ENCODE measurements around the gene TCEAL9. TPM values are rescaled to one million over a fixed set of nuclear protein-coding genes. Genes with fewer than 3 reads are reported as not detected.
A peak's percentile ranks its signal among the peaks of the same experiment; 100 is the strongest.
"Not testable (repeated sequence)": the region's sequence is repeated elsewhere in the genome, so short reads cannot be mapped to it uniquely, and the experiment has no call there.

TCEAL9 gene
- total and polyA plus RNA-seq, 2 donors from 2014 or later, result 40.8 to 141 TPM

GRCh38 chrX:103382877-103383276 is 26.6 kb downstream of the TCEAL9 start:
- Histone ChIP-seq H3K4me1 (ENCODE audit: control insufficient read depth in 2 of 3, insufficient read depth in 2 of 3, low read depth in 1 of 3, low read length in 3 of 3) (no peaks in the 10 kb centered on the region), H3K9me3 (ENCODE audit: control insufficient read depth in 2 of 3, insufficient read depth in 1 of 3, low read length in 3 of 3) (no peaks in the 10 kb centered on the region), H3K4me3 (ENCODE audit: low read length in 3 of 3) (no peak overlapping the region), H3K36me3 (ENCODE audit: control insufficient read depth in 2 of 3, insufficient read depth in 3 of 3, low read length in 3 of 3) (no peaks in the 10 kb centered on the region), H3K27me3 (ENCODE audit: control insufficient read depth, insufficient read depth, low read length) (no peaks in the 10 kb centered on the region), H3K9ac (ENCODE audit: low read length in 3 of 3) (no peak overlapping the region), H3K27ac (ENCODE audit: low read depth in 2 of 2, low read length in 2 of 2) (no peak overlapping the region)
- FAIRE-seq (peak; percentile 90), DNase-seq (no peak)
- intact Hi-C loops (cut with DNase I), result no loop called here
- no peak for TF ChIP-seq CTCF (IDR thresholded peaks at IDR 0.05; ENCODE audit: borderline replicate concordance, extremely low read depth, insufficient read depth)

- FAIRE-seq, result no peak
- no peak for DNase-seq
- no peak overlapping the region for H3K9ac ChIP-seq (ENCODE audit: low read length in 3 of 3)
- no peaks in the 10 kb centered on the region for H3K36me3 ChIP-seq (ENCODE audit: control insufficient read depth in 2 of 3, insufficient read depth in 3 of 3, low read length in 3 of 3)
- H3K27ac ChIP-seq (ENCODE audit: low read depth in 2 of 2, low read length in 2 of 2), result no peak overlapping the region
- no peak overlapping the region for H3K4me3 ChIP-seq (ENCODE audit: low read length in 3 of 3)
- H3K4me1 ChIP-seq (ENCODE audit: control insufficient read depth in 2 of 3, insufficient read depth in 2 of 3, low read depth in 1 of 3, low read length in 3 of 3), result no peaks in the 10 kb centered on the region
- intact Hi-C loops (cut with DNase I), result no loop called here
- TF ChIP-seq CTCF (IDR thresholded peaks at IDR 0.05; ENCODE audit: borderline replicate concordance, extremely low read depth, insufficient read depth), result no peak
- H3K9me3 ChIP-seq (ENCODE audit: control insufficient read depth in 2 of 3, insufficient read depth in 1 of 3, low read length in 3 of 3), result no peaks in the 10 kb centered on the region
- no peaks in the 10 kb centered on the region for H3K27me3 ChIP-seq (ENCODE audit: control insufficient read depth, insufficient read depth, low read length)
Observed at GRCh38 chrX:103384672-103385071, 28.4 kb downstream of the TCEAL9 start.

GRCh38 chrX:103385283-103385830 is 29.1 kb downstream of the TCEAL9 start:
- H3K27ac ChIP-seq (ENCODE audit: low read depth in 2 of 2, low read length in 2 of 2); H3K9ac ChIP-seq (ENCODE audit: low read length in 3 of 3); H3K9me3 ChIP-seq (ENCODE audit: control insufficient read depth in 2 of 3, insufficient read depth in 1 of 3, low read length in 3 of 3); H3K27me3 ChIP-seq (ENCODE audit: control insufficient read depth, insufficient read depth, low read length); H3K4me1 ChIP-seq (ENCODE audit: control insufficient read depth in 2 of 3, insufficient read depth in 2 of 3, low read depth in 1 of 3, low read length in 3 of 3); intact Hi-C loops (cut with DNase I); FAIRE-seq; H3K4me3 ChIP-seq (ENCODE audit: low read length in 3 of 3); H3K36me3 ChIP-seq (ENCODE audit: control insufficient read depth in 2 of 3, insufficient read depth in 3 of 3, low read length in 3 of 3); DNase-seq: not testable (repeated sequence)

GRCh38 chrX:103386332-103386731 is 30.0 kb downstream of the TCEAL9 start:
- H3K4me3 ChIP-seq (ENCODE audit: low read length in 3 of 3), result no peak overlapping the region
- no peaks in the 10 kb centered on the region for H3K36me3 ChIP-seq (ENCODE audit: control insufficient read depth in 2 of 3, insufficient read depth in 3 of 3, low read length in 3 of 3)
- no peak for TF ChIP-seq CTCF (IDR thresholded peaks at IDR 0.05; ENCODE audit: borderline replicate concordance, extremely low read depth, insufficient read depth)
- no peak overlapping the region for H3K9ac ChIP-seq (ENCODE audit: low read length in 3 of 3)
- DNase-seq (no peak), FAIRE-seq (no peak)
- H3K9me3 ChIP-seq (ENCODE audit: control insufficient read depth in 2 of 3, insufficient read depth in 1 of 3, low read length in 3 of 3), result no peaks in the 10 kb centered on the region
- intact Hi-C loops (cut with DNase I), result no loop called here
- H3K4me1 ChIP-seq (ENCODE audit: control insufficient read depth in 2 of 3, insufficient read depth in 2 of 3, low read depth in 1 of 3, low read length in 3 of 3), result no peaks in the 10 kb centered on the region
- H3K27ac ChIP-seq (ENCODE audit: low read depth in 2 of 2, low read length in 2 of 2), result no peak overlapping the region
- H3K27me3 ChIP-seq (ENCODE audit: control insufficient read depth, insufficient read depth, low read length), result no peaks in the 10 kb centered on the region

Measured in kidney (tissue), 14 donors.